ENCODE results near the gene CEP55.
"Not testable (repeated sequence)": the region's sequence is repeated elsewhere in the genome, so short reads cannot be mapped to it uniquely, and the experiment has no call there.

Gene CEP55

DNA sequence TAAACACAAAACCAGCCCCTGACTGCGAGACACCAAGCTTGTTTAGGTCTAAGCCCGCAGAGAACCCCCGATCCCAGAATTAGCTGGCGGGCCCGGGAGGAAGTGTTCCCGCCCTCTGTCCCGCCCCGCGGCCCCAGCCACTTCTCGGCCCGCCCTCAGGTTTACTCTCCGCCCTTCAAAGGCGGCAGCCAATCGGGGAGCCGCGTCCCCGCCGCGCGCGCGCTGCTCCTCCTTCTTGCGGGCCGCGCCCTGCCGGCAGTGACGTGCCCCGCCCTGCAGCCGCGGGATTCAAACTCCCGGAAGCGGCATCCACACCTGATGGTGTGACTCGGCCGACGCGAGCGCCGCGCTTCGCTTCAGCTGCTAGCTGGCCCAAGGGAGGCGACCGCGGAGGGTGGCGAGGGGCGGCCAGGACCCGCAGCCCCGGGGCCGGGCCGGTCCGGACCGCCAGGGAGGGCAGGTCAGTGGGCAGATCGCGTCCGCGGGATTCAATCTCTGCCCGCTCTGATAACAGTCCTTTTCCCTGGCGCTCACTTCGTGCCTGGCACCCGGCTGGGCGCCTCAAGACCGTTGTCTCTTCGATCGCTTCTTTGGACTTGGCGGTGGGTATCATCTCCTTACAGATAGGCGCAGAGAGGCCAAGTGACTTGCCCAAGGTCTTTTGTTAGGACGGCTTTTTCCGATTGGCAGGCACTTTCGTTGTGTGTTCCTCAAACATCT lies at the start of gene CEP55:
Gene CEP55, plus strand, starts transcription at position 291 of the 720 bp plus-strand sequence. CDS start 3,440 bp downstream, outside the sequence.
- peak; percentile 95 for DNase-seq (ENCODE audit: low spot score)

DNA sequence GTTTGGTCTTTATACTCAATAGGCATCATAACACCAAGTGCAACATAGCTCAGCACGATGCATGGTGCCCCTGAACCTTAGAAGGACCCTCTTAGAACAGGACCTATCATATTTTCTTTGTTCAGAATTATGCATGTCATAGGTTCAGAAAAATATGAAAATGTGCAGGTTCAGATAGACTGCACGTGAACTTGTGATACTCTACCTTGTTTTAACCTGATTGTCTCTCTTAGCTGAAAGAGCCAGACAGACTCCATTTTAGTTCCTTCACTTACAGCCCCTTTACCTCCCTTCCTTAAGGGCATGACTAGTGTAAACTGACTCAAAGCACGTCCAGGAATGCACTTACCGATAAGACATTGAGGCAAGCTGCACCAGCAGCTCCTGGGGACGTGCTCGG lies 49.4 kb upstream of the CEP55 start:
- DNase-seq (ENCODE audit: low spot score): no peak

DNA sequence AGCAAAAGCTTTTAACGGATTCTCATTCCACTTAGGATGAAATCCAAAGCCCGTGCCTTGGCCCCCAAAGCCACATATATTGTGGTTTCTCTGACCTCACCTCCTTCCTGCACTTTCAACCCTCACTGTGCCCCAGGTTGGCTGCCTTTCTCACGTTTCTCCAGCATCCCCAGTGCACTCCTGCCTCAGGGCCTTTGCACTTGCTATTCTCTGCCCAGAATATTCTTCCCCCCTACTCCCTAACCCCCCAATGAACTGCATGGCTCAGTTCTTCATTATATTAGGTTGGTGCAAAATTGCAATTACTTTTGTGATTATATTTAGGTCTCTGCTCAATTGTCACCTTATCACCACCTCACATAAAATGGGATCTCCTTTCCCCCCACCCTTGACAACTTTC lies 48.4 kb upstream of the CEP55 start:
- no peak for DNase-seq (ENCODE audit: low spot score)

DNA sequence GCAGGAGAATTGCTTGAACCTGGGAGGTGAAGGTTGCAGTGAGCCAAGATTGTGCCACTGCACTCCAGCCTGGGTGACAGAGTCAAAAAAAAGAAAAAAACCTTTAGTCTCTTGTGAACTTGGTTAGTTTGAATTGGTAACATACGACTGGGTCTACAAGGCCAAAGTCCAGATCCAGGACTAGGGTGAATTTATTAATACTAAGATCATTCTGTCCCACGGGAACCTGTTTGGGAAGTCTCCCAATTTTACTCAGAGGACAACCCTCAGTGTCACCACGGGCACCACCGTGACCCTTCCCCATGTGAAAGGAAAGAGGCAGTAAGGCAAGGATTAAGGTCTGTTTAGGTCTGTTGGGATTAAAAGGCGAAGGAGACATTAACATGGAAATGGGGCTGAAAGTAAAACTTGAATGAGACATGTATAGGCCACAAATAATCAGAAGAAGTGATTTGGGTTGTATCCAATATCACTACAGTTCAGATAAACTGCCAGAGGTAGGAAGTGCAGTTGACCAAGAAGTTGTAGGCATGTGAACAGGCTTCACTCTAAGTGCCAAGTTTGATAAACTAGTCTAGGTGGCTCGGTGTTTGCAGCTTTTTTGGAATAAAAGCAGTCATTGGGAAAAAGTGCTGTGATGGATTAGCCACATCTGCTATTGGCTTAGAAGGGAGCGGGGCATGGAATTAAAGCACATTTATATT lies 45.0 kb upstream of the CEP55 start:
- DNase-seq (ENCODE audit: low spot score): no peak

DNA sequence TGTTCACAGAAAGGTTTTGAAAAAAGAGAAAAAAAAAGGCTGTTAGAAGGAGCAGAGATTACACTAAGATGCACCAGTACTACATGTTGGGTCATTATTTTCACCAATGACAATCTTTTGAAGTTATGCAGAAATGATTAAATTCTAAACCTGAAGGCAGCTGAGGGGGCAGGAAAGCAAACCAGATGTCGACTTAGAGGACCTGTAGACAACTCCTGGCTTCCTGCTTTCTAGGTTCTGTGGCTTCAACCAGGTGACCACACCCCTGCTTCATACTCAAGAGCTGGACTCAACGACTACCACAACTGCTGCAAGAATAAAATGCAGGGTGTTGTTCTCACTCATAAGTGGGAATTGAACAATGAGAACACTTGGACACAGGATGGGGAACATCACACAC lies 44.3 kb upstream of the CEP55 start:
- no peak for DNase-seq (ENCODE audit: low spot score)

DNA sequence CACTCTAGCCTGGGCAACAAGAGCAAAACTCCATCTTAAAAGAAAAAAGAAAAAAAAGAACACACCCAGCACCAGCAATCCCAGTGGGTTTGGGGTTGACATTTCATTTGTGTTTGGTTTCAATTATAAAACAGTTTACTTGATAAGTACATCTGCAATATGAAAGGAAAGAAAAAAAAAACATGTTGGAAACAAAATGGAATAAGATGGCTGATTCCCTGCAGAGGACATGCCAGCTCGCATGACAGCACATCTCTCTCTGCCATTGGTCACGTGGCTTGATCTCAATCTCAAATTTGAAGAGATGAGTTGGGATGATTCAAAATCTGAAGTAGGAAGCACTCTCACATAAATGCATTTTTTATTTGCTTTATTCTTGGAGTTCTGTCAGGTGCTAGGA lies 42.3 kb upstream of the CEP55 start:
- no peak for DNase-seq (ENCODE audit: low spot score)

DNA sequence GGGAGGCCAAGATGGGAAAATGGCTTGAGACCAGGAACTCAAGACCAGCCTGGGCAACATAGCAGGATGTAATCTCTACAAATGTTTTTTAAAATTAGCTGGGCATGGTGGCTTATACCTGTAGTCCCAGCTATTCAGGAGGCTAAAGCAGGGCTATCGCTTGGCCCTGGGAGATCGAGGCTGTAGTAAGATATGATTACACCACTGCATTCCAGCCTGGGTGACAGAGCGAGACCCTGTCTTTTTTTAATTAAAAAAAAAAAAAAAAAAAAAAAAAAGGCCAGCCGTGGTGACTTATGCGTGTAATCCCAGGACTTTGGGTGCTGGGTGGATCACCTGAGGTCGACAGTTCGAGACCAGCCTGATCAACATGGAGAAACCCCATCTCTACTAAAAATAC lies 41.7 kb upstream of the CEP55 start:
- DNase-seq (ENCODE audit: low spot score): no peak

DNA sequence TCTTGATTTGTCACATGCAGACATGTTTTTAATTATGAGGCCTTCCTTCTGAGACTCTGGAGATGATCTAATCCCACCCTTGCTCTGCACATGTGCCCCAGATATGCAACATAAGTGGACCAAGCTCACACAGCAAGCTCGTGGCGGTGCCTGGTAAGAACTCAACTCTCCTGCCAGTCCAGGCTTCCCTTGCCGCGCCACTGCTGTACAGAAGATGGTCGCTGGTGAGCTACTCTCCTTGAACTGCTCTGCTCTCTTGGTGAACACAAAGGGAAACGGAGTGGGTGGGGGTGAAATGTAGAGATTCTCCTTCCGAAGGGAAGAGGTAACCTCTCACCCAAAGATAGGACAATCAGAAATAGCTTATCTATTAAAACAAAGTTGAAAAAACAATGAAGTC lies 39.9 kb upstream of the CEP55 start:
- DNase-seq (ENCODE audit: low spot score): no peak

DNA sequence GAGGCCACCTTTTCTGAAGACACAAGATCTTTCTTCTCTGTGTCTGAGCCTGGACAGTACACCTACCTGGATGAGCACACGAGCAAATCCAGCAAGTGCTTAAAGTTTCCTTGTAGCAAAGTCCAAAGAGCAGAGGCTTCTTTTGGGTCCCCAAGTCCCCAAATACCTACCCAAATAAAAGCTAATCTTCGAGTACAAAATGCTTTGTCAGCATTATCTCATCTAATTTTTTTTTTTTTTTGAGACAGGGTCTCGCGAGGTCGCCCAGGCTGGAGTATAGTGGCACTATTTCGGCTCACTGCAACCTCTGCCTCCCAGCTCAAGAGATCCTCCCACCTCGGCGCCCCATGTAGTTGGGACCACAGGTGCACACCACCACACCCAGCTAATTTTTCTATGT lies 38.9 kb upstream of the CEP55 start:
- DNase-seq (ENCODE audit: low spot score): no peak

DNA sequence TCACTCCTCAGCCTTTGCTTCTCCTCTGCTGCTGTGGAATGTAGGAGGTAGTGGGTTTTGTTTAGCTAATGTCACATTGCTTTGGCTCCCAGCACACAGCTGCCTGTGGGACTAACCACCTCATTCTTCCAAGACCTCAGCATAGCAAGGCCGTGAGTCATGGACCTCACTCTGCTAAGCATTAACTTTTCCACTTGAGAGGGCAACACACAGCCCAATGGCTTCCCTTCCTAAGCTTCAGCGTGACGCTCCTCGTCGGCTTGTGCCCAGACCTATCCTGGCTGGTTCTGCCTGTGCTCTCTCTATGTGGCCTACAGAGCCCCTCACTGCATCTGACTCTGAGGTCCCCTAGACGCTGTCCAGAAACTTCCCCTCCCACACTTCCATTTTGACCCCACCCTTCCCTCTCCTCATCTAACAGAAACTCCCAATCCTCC lies 37.6 kb upstream of the CEP55 start:
- DNase-seq (ENCODE audit: low spot score): peak; percentile 93

DNA sequence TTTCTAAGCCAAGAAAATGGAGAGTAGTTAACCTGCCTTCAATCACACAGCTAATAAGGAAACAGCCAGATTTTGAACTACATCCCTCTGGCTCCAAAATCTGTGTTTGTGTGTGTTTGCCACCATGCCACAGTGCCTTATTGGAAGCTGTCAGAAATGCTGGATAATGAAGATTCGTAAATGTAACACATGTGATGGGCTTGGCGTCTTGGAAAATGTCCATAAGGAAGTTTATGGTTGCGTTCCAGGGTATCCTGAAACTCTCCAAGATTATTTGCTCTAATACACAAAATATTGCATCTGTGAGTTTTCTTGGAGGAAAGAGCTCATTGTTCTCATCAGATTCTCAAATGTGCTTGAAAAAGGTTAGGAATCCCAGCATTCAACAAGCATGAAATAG lies 36.9 kb upstream of the CEP55 start:
- DNase-seq (ENCODE audit: low spot score): no peak

DNA sequence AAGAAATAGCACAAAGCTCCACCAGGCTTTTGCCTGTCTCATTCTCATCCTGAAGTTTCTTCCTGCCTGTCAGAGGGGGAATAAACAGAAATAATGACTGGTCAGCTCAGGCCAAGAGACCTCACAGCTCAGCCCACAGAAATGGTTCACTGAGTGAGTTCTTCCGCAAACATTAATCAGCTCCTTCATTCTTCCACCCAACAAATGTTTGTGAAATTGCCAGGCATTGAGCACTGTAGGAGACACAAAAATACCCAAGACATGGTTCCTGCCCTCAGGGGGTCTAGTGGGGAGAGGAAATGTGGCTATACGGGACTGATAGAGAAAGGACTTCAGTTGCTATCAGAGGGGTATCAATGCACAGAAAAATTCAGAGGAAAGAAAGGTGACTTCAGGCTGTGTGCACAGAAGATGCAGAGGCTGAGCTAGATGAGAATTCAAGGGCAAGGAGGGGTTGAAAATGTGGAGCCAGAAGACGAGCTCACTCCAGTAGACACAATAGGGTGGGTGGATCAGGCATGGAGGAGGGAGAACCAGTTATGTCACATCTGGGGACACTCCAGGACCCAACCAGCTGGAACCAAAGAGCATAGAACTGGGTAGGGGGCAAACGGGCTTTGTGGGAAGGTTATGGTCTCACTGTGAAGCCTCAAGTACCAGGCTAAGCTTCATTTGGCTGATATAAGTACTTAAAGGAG lies 35.2 kb upstream of the CEP55 start:
- no peak for DNase-seq (ENCODE audit: low spot score)

DNA sequence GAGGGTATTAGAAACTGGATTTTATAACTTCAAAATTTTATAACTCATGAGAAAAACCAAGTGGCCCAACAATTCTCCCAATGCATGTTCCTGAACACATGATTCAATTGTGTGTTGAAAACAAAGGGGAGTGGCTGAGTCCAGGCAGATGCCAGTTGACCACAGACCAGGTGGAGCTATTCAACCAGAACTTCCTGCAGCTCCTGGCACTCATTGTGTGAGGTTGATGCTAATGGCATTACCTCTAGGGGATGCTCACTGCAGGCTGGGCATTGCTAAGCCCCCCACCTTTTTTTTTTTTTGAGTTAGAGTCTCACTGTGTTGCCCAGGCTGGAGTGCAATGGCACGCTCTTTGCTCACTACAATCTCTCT lies 34.6 kb upstream of the CEP55 start:
- DNase-seq (ENCODE audit: low spot score): peak; percentile 71

DNA sequence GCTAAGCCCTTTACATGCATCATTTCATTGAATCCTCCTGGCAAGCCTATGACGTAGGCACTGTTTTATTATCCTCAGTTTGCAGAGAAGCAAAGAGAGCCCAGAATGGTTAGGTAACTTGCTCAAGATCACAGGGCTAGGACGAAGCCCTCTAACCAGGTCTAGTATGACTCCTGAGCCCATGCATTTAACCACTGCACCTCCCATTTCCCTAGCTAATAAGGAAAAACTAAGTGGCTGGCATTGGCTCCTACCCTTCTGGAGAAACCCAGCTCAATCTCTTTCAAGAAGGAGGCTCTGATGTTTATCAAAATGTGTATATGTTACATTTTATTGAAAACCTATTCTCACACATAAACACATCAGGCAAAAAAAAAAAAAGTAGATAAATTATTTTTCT lies 34.0 kb upstream of the CEP55 start:
- DNase-seq (ENCODE audit: low spot score): no peak

DNA sequence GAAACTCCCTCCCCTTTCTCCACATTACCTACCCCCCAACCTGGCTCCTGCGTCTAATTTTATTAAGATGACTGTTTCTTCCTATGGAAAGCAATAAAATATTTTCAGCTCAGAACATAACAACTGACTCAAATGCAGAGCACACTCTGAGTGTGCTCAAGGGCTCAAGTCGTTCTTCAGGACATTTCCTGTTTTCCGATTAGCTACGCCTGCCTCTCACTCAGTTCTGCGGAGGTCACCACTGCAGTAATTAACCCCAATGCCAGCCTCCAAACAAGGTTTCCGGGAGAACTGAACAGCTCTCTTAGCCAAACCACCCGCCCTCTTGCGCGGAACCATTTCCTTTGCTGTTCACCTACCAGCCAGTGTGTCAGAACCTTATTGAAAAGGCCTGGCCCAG lies 33.5 kb upstream of the CEP55 start:
- no peak for DNase-seq (ENCODE audit: low spot score)

DNA sequence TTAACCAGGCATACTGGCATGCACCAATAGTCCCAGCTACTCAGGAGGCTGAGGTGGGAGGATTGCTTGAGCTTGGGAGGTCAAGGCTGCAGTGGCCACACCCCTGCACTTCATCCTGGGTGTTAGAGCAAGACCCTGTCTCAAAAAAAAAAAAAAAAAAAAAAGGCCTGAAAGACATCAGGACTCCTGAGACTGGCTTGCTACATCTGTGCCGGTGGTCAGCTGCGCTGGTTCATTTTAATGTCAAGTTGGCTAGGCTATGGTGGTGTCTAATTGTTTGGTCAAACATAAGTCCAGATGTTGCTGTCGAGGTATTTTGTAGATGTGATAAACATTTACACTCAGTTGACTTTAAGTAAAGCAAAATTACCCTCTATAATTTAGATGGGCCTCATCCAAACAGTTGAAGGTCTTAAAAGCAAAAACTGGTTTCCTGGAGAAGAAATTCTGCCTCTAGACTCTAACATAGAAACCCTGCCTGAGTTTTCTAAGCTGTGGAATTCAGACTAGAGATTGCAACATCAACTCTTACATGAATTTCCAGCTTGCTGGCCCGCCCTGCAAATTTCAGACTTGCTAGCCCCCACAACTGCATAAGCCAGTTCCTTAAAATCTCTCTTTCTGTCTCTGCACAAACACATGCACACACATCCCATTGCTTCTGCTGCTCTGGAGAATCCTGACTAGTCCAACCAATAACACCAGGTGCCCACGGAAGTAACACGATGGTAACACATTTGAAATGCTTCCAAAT lies 32.5 kb upstream of the CEP55 start:
- no peak for DNase-seq (ENCODE audit: low spot score)

DNA sequence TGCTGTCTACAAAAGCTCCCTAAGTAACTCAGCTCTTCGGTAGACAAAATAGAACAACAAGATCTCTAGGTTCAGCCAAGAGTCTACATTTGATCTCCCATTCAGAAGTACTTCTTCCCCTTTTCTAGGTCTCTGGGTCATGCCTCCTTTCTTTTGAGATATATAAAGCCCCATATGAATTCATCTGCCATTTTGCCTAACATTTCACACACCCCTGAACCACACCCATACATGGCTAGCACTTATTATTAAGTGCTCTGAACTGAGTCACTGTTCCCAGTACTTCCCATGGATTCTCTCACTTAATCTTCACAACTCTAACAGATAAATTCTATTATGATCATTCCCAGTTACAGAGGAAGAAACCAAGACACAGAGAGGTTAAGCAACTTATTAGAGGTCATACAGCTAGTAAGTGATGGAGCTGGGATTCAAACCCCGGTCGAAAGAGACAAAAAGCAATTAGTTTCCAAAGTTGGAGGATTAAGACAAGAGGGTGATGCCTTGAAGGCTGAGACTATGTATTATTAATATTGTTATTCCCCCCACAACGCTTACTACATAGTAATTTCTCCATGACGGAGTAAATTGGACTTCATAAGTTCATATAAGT lies 31.5 kb upstream of the CEP55 start:
- no peak for DNase-seq (ENCODE audit: low spot score)

DNA sequence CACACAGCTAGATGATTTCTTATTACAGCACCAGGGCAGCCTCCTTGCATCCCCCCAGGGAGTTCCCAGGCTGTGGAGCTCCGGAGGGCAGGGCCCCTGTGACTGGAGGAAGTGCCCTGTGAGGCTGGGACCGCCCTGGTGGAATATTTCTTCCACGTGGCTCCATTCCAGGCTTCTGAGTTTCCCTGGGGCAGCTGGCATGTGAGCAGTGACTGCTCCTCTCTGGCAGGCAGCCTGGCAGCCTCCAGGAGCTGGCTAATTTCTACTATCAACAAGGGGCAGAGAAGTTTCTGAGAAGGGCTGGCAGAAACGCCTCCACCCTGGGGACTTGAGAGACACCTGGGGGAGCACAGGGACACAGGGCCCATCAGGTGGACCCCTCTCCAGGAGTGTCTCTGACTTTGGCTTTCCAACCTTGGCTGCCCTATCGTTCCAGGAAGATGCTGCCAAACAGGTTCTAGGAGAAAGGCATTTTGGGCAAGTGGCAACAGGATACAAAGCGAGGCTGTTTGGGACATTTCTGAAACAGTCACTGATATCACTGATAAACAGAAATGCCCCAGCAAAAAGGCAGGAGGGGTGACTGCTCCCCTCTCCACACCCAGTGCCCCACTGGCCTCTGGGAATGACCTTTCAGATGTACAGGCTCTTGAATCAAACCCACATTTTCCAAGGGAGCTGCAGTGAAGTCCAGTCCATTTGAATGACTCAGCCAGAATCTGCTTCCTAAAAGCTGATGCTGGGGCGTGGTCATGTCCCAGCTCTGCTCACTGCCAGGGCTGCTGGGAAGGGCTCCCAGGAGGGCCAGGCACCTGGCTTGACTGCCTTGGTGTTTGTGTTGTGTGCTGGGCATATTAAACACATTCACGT lies 30.4 kb upstream of the CEP55 start:
- peak; percentile 92 for DNase-seq (ENCODE audit: low spot score)

DNA sequence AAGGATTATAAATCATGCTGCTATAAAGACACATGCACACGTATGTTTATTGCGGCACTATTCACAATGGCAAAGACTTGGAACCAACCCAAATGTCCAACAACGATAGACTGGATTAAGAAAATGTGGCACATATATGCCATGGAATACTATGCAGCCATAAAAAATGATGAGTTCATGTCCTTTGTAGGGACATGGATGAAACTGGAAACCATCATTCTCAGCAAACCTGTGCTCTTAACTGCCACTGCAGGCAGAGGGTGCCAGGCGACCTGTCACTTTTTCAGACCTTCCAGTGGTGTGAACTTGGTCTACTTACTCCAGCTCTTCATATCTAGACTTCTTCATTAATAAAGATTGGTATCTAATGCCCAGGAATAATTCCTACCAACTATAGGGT lies 28.8 kb upstream of the CEP55 start:
- not testable (repeated sequence) for DNase-seq (ENCODE audit: low spot score)

DNA sequence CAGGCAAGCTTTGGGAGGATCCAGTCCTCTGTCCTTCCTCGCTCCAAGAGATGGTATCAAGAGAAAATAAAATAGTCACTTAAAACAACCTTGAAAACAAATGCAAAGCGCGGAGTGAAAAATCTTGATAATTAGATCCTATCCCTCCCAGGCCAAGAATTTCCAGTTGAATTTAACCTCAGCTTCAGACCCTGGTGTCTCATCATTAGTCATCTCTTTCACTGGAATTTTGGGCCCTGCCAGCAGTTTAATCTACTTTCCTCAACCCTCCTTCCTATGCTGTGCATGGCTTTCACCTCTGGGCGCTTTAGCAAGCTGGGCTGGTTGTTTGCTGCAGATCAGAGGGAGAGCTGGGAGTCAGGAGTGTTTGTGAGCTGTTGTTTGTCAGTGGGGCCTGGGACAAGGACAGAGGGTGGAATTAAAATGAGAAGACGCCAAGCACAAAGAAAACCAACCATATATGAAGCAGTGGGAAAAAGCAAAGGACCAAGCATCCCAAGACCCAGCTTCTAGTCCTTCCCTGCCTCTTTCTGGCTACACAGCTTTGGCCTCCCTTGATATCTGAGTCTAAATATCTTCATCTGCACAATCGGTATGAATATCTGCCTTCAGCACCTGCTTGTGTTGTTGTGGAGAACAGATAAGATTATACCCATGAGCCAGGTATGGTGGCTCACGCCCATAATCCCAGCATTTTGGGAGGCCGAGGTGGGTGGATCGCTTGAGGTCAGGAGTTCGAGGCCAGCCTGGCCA lies 27.8 kb upstream of the CEP55 start:
- DNase-seq (ENCODE audit: low spot score): peak; percentile 74
